ENCODE data around the gene KAT8. TPM values are rescaled to one million over a fixed set of nuclear protein-coding genes. Genes with fewer than 3 reads are reported as not detected.

The KAT8 gene
- total and polyA plus RNA-seq, 2 experiments from 2014 or later = 63.0 to 112 TPM

- no peak overlapping the region for H3K27ac ChIP-seq
- no peak overlapping the region for H3K4me3 ChIP-seq
- H3K36me3 ChIP-seq = peaks cover 17% of the 10 kb centered on the region
- H3K9me3 ChIP-seq (ENCODE audit: low read depth) = no peaks in the 10 kb centered on the region
- TF ChIP-seq CTCF (IDR thresholded peaks at IDR 0.05; ENCODE audit: low read depth, low read length) = no peak
- H3K4me1 ChIP-seq (ENCODE audit: low read depth) = no peaks in the 10 kb centered on the region
- DNase-seq (ENCODE audit: low read depth in 1 of 2, low spot score in 1 of 2) = no peak
- H3K27me3 ChIP-seq = no peaks in the 10 kb centered on the region
Measured at GRCh38 chr16:31106509-31107464, 10.7 kb upstream of the KAT8 start.

GRCh38 chr16:31107465-31107867 lies 10.0 kb upstream of the KAT8 start:
- Histone ChIP-seq H3K4me1 (ENCODE audit: low read depth) (no peaks in the 10 kb centered on the region), H3K36me3 (peaks cover 23% of the 10 kb centered on the region), H3K4me3 (no peak overlapping the region), H3K27me3 (no peaks in the 10 kb centered on the region), H3K27ac (no peak overlapping the region), H3K9me3 (ENCODE audit: low read depth) (no peaks in the 10 kb centered on the region)
- no peak for TF ChIP-seq CTCF (IDR thresholded peaks at IDR 0.05; ENCODE audit: low read depth, low read length)
- DNase-seq (ENCODE audit: low read depth in 1 of 2, low spot score in 1 of 2) = no peak

GRCh38 chr16:31108035-31108793 lies 9.2 kb upstream of the KAT8 start, which contains the start of gene BCKDK:
Gene BCKDK (plus strand): TSS chr16:31108386. CDS start chr16:31109224, 838 bp downstream.
- Histone ChIP-seq H3K27me3 (no peaks in the 10 kb centered on the region), H3K36me3 (peaks cover 23% of the 10 kb centered on the region), H3K27ac (no peak within 1 kb of the TSS), H3K4me3 (peak within 1 kb of the TSS; percentile 98), H3K4me1 (ENCODE audit: low read depth) (no peaks in the 10 kb centered on the region), H3K9me3 (ENCODE audit: low read depth) (no peaks in the 10 kb centered on the region)
- no peak for TF ChIP-seq CTCF (IDR thresholded peaks at IDR 0.05; ENCODE audit: low read depth, low read length)
- peak; percentile 74 to 79 for DNase-seq (ENCODE audit: low read depth in 1 of 2, low spot score in 1 of 2)

- Histone ChIP-seq H3K4me3 (peak overlapping the region; percentile 98), H3K27me3 (no peaks in the 10 kb centered on the region), H3K36me3 (peaks cover 23% of the 10 kb centered on the region), H3K9me3 (ENCODE audit: low read depth) (no peaks in the 10 kb centered on the region), H3K4me1 (ENCODE audit: low read depth) (no peaks in the 10 kb centered on the region), H3K27ac (no peak overlapping the region)
- DNase-seq (ENCODE audit: low read depth in 1 of 2, low spot score in 1 of 2) = no peak
- TF ChIP-seq CTCF (IDR thresholded peaks at IDR 0.05; ENCODE audit: low read depth, low read length) = no peak
Measured at GRCh38 chr16:31108794-31109558, 8.5 kb upstream of the KAT8 start.

- peaks cover 23% of the 10 kb centered on the region for H3K36me3 ChIP-seq
- no peaks in the 10 kb centered on the region for H3K4me1 ChIP-seq (ENCODE audit: low read depth)
- TF ChIP-seq CTCF (IDR thresholded peaks at IDR 0.05; ENCODE audit: low read depth, low read length) = no peak
- no peak for DNase-seq (ENCODE audit: low read depth in 1 of 2, low spot score in 1 of 2)
- H3K9me3 ChIP-seq (ENCODE audit: low read depth) = no peaks in the 10 kb centered on the region
- H3K27me3 ChIP-seq = no peaks in the 10 kb centered on the region
- no peak overlapping the region for H3K4me3 ChIP-seq
- no peak overlapping the region for H3K27ac ChIP-seq
Measured at GRCh38 chr16:31109622-31110021, 7.8 kb upstream of the KAT8 start.
